ENCODE results near the gene INSIG1.
A peak's percentile ranks its signal among the peaks of the same experiment; 100 is the strongest.

The INSIG1 gene

DNA sequence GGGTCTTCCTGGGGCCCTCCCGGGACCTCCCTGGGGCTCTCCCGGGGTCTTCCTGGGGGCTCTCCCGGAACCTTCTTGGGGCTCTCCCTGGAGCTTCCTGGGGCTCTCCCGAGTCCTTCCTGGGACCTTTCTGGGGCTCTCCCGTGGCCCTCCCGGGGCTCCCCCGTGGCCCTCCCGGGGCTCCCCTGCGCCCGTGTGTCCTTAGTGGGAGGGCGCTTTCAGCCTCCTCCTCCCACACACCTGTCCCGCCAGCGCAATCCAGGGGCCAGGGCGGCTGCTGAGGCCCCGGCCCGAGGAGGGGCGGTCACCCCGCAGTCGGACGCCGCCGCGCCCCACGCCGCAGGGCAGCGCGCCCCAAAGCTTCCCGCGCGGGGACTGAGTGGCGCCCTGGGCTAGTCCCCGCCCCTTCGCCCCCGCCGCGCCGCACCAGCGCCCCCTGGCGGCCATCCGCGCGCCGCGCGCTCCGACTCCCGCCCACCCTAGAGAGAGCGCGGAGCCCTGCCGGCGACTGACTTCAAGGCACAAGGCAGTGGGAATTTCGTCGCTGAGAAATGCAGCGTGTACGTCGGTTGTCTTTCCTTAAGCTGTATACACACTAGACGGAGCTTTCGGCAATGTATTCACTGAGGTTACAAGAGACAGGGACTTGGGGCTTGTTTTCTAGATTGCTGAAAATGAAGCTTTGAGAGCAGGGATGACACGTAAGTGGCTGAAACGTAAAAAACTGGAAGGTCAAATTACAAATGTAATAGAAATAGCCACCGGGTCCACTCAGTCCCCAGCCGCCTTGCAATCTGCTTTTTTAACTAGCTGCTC, 47.1 kb downstream of the INSIG1 start:
- peak; percentile 23 for DNase-seq (ENCODE audit: low read depth)
- H3K4me3 ChIP-seq (ENCODE audit: low read depth, low read length) = peak overlapping the region; percentile 37
- TF ChIP-seq, protein P1, sequence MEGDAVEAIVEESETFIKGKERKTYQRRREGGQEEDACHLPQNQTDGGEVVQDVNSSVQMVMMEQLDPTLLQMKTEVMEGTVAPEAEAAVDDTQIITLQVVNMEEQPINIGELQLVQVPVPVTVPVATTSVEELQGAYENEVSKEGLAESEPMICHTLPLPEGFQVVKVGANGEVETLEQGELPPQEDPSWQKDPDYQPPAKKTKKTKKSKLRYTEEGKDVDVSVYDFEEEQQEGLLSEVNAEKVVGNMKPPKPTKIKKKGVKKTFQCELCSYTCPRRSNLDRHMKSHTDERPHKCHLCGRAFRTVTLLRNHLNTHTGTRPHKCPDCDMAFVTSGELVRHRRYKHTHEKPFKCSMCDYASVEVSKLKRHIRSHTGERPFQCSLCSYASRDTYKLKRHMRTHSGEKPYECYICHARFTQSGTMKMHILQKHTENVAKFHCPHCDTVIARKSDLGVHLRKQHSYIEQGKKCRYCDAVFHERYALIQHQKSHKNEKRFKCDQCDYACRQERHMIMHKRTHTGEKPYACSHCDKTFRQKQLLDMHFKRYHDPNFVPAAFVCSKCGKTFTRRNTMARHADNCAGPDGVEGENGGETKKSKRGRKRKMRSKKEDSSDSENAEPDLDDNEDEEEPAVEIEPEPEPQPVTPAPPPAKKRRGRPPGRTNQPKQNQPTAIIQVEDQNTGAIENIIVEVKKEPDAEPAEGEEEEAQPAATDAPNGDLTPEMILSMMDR (IDR thresholded peaks at IDR 0.05; ENCODE audit: control insufficient read depth, extremely low read depth, insufficient read depth) = peak; percentile 92

DNA sequence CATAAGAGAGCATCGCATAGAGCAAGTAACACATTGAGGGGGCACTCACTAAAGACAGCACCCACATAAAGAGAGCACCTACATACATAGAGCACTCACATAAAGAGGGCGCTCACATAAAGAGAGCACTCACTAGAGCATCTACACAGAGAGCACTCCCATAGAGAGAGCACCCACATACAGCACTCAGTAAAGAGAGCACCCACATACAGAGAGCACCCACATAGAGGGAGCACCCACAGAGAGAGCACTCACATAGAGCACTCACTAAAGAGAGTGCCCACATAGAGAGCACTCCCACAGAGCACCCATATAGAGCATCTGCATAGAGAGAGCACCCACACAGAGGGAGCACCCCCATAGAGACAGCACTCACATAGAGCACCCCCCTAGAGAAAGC, 47.8 kb downstream of the INSIG1 start:
- H3K4me3 ChIP-seq (ENCODE audit: low read depth, low read length) = no peak overlapping the region
- DNase-seq (ENCODE audit: low read depth) = no peak
- TF ChIP-seq, protein P1 (IDR thresholded peaks at IDR 0.05; ENCODE audit: control insufficient read depth, extremely low read depth, insufficient read depth) = no peak

DNA sequence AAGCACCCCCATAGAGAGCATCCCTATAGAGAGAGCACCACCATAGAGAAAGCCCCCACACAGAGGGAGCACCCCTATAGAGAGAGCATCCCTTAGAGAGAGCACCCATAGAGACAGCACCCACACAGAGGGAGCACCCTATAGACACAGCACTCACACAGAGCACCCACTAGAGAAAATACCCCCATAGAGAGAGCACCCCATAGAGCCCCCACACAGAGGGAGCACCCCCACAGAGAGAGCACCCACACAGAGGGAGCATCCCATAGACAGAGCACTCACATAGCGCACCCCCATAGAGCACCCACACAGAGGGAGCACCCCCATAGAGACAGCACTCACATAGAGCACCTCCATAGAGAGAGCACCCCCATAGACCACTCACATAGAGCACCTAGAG, 48.6 kb downstream of the INSIG1 start:
- H3K4me3 ChIP-seq (ENCODE audit: low read depth, low read length) = no peak overlapping the region
- TF ChIP-seq, protein P1 (IDR thresholded peaks at IDR 0.05; ENCODE audit: control insufficient read depth, extremely low read depth, insufficient read depth) = no peak
- no peak for DNase-seq (ENCODE audit: low read depth)

DNA sequence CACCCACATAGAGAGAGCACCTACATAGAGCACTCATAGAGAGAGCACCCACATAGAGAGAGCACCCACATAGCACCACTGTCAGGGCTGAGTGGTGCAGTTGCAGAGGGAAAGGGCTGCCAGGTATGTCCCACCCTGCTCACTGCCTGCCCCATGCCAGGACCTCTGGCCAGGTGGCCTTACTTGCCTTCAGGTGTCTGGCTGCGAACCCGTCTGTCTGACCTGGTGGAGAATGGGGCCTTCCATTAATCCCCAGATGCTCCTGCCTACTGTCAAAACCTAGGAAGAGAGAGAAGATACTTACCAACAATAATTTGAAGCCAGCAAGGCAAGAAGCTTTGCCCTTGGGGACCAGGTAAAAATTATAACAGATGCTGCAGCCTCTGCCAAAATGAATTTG, 51.1 kb downstream of the INSIG1 start:
- TF ChIP-seq, protein P1 (IDR thresholded peaks at IDR 0.05; ENCODE audit: control insufficient read depth, extremely low read depth, insufficient read depth) = no peak
- no peak overlapping the region for H3K4me3 ChIP-seq (ENCODE audit: low read depth, low read length)
- DNase-seq (ENCODE audit: low read depth) = no peak

DNA sequence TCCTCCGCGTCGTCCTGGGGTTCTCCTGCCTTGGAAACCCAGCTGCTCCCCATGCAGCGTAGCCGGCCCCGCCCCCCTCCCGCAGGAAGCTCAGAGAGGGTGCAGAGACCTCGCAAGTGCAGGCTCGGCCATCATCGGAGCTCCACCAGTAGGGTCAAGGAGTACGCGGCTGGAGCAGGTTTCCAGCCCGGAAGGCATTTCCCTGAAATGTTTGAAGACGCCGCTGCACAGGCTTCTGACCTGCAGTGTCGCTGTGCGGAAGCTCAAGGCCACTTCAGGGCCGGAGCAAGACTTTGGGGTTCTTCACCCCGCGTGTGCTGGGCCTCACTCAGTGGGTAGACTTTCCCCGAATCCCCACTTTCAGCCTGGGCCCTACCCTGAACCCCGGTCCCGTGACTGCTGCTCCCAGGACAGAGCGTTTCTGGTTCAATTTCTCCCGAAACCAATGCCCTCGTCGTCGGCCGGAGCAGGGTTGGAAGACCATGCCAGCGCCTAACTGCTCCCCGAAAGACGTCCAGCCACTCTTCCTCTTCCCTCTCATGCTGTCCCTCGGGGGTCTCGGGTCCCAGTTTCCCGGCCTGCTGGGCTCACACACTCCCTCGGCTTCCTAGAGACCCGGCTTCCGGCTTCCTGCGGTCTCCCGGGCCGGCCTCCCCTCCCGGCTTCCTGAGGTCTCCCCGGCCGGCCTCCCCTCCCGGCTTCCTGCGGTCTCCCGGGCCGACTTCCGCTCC, 52.1 kb downstream of the INSIG1 start:
- no peak for DNase-seq (ENCODE audit: low read depth)
- no peak overlapping the region for H3K4me3 ChIP-seq (ENCODE audit: low read depth, low read length)
- TF ChIP-seq, protein P1 (IDR thresholded peaks at IDR 0.05; ENCODE audit: control insufficient read depth, extremely low read depth, insufficient read depth) = no peak

DNA sequence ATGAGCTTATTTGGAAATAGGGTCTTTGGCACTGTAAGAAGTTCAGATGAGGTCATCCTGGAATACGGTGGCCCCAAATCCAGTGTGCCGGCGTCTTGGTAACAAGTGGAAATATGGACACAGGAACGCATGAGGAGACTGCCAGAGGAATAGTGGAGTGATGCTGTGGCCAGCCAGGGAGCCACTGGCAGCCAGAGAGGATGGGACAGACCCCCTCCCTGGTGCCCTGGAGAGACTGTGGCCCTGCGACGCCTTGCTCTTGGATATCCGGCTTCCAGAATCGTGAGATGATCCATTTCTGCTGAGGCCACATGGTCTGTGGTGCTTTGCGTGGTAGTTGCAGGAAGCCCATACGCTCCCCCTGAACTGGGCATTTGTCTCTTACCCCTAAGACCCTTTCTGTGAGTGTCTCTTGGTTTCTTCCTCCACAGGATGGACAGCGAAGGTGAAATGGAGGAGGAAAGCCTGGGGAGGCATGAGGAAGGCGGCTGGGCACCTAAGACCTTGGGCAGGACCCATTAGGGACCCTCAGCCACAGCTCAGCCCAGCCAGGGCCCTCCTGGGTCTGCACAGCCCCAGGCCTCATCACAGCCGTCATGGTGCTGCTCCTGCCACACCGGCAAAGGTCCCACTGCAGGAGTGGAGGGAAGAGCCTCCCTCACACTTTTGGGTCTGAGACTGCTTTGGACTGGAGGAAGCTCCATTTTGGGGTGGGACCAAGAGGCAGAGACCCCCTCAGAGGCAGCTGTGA, 53.6 kb downstream of the INSIG1 start:
- DNase-seq (ENCODE audit: low read depth) = no peak
- TF ChIP-seq, protein P1 (IDR thresholded peaks at IDR 0.05; ENCODE audit: control insufficient read depth, extremely low read depth, insufficient read depth) = no peak
- no peak overlapping the region for H3K4me3 ChIP-seq (ENCODE audit: low read depth, low read length)
